ENCODE results near the gene SLC8A3. TPM values are rescaled to one million over a fixed set of nuclear protein-coding genes. Genes with fewer than 3 reads are reported as not detected.
"Not testable (repeated sequence)": the region's sequence is repeated elsewhere in the genome, so short reads cannot be mapped to it uniquely, and the experiment has no call there.

SLC8A3 gene, protein sequence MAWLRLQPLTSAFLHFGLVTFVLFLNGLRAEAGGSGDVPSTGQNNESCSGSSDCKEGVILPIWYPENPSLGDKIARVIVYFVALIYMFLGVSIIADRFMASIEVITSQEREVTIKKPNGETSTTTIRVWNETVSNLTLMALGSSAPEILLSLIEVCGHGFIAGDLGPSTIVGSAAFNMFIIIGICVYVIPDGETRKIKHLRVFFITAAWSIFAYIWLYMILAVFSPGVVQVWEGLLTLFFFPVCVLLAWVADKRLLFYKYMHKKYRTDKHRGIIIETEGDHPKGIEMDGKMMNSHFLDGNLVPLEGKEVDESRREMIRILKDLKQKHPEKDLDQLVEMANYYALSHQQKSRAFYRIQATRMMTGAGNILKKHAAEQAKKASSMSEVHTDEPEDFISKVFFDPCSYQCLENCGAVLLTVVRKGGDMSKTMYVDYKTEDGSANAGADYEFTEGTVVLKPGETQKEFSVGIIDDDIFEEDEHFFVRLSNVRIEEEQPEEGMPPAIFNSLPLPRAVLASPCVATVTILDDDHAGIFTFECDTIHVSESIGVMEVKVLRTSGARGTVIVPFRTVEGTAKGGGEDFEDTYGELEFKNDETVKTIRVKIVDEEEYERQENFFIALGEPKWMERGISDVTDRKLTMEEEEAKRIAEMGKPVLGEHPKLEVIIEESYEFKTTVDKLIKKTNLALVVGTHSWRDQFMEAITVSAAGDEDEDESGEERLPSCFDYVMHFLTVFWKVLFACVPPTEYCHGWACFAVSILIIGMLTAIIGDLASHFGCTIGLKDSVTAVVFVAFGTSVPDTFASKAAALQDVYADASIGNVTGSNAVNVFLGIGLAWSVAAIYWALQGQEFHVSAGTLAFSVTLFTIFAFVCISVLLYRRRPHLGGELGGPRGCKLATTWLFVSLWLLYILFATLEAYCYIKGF
- 0.08 TPM in 1 of 2 replicates, not detected in the other for total RNA-seq

DNA sequence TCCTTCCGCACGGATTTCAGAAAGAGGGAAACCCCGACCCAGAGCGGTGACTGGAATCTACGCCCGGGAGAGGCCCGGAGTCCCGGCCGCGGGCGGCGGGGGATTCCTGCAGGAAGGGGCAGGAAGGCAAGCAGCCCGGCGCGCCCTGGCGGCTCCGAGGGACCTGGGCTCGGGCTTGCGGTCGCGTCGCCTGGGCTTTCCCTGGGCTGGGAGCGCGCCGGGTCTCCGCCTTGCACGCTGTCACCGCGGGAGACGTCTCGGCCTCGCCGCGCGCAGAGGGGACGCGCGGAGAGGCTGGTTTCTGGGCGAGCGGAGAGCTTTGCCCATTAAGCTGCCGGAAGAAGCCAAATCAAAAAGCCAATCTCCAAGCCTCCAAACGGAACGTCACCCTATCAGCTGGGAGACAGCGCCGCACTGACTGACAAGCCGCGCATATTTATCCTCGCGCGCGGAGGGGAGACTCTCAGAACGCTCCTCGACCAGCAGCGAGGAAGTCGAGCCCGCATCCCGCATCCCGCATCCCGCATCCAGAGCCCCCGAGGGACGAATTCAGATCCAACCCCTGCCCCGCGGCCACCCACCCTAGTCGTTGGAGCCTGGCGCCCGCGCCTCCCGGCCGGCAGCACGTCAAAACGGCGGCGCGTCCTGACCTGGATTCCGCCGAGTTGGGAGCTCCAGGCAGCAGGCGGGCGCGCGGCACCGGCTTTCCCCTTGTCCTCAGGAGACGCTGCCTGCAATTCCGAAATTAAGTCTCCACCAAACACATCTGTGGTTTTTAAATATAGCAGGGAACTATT, at the start of gene SLC8A3:
TSS of gene SLC8A3 (minus strand) at position 293 of the 797 bp plus-strand sequence. CDS start 20,529 bp downstream, outside the sequence.
- no peaks in the 10 kb centered on the region for H3K36me3 ChIP-seq (ENCODE audit: control insufficient read depth, insufficient read depth, low read length)
- peaks cover 15% of the 10 kb centered on the region for H3K27me3 ChIP-seq (ENCODE audit: control insufficient read depth, insufficient read depth, low read length)
- peak within 1 kb of the TSS; percentile 48 for H3K4me3 ChIP-seq (ENCODE audit: low read depth, low read length)
- DNase-seq (ENCODE audit: low read depth): peak; percentile 14
- TF ChIP-seq, protein P1, sequence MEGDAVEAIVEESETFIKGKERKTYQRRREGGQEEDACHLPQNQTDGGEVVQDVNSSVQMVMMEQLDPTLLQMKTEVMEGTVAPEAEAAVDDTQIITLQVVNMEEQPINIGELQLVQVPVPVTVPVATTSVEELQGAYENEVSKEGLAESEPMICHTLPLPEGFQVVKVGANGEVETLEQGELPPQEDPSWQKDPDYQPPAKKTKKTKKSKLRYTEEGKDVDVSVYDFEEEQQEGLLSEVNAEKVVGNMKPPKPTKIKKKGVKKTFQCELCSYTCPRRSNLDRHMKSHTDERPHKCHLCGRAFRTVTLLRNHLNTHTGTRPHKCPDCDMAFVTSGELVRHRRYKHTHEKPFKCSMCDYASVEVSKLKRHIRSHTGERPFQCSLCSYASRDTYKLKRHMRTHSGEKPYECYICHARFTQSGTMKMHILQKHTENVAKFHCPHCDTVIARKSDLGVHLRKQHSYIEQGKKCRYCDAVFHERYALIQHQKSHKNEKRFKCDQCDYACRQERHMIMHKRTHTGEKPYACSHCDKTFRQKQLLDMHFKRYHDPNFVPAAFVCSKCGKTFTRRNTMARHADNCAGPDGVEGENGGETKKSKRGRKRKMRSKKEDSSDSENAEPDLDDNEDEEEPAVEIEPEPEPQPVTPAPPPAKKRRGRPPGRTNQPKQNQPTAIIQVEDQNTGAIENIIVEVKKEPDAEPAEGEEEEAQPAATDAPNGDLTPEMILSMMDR (IDR thresholded peaks at IDR 0.05; ENCODE audit: insufficient read depth, low read length, poor library complexity, severe bottlenecking): no peak

DNA sequence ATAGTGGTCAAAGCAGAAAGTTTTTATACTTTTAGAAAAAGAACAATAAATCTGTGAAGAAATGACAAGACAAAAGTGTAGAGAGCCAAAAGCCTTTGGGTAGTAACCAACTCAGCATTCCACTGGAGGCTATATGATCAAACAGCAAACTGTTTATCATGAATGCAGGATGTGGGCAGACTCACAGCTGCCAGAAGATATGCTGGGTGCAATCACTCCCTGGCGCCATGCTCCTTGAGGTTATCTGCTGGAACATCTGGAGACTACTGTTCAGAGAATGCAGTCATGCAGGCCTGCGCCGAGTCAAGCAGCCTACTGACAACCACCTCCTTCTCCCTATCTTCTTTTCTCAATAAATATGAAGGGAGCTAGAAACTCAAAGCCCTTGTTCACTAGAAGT, 49.0 kb upstream of the SLC8A3 start:
- H3K36me3 ChIP-seq (ENCODE audit: control insufficient read depth, insufficient read depth, low read length): no peaks in the 10 kb centered on the region
- TF ChIP-seq, protein P1 (IDR thresholded peaks at IDR 0.05; ENCODE audit: insufficient read depth, low read length, poor library complexity, severe bottlenecking): no peak
- no peak overlapping the region for H3K4me3 ChIP-seq (ENCODE audit: low read depth, low read length)
- no peaks in the 10 kb centered on the region for H3K27me3 ChIP-seq (ENCODE audit: control insufficient read depth, insufficient read depth, low read length)
- DNase-seq (ENCODE audit: low read depth): no peak

DNA sequence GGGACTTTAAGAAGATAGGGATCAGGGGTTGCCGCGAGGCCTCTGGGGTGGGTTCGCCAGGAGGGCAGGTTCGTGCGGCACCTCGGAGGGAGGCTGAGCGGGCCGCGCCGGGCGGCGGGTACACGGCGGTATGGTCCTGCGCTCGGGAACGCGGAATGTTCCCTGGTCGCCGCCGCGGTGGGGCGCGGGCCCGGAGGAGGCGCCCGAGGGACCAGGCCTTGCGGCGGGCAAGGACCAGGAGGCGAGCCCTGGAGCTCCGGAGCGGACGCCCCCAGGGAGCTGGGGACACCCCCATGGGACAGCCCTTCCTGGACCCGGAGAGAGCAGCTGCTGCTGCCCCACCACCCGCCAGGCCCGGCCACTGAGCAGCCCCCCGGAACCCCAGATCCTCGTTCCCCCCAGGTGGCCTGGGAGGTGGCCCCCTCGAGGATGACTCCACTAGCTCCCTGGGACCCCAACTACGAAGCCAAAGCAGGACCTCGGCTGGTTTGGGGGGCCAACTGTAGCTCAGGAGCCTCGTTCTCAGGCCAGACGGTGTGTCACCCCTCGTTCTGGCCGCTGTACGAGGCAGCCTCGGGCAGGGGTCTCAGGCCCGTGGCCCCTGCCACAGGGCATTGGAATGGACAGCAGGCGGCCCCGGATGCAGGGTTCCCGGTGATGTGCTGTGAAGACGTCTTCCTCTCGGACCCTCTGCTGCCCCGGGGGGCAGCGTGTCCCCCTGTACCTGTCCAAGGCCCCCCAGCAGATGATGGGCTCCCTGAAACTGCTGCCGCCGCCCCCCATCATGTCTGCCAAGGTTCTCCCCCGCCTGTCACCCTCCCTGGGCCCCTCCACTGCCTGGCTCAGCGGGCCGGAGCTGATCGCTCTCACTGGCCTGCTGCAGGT, 45.6 kb upstream of the SLC8A3 start:
- DNase-seq (ENCODE audit: low read depth): no peak
- Histone ChIP-seq H3K27me3 (ENCODE audit: control insufficient read depth, insufficient read depth, low read length) (no peaks in the 10 kb centered on the region), H3K36me3 (ENCODE audit: control insufficient read depth, insufficient read depth, low read length) (no peaks in the 10 kb centered on the region), H3K4me3 (ENCODE audit: low read depth, low read length) (no peak overlapping the region)
- TF ChIP-seq, protein P1 (IDR thresholded peaks at IDR 0.05; ENCODE audit: insufficient read depth, low read length, poor library complexity, severe bottlenecking): no peak

DNA sequence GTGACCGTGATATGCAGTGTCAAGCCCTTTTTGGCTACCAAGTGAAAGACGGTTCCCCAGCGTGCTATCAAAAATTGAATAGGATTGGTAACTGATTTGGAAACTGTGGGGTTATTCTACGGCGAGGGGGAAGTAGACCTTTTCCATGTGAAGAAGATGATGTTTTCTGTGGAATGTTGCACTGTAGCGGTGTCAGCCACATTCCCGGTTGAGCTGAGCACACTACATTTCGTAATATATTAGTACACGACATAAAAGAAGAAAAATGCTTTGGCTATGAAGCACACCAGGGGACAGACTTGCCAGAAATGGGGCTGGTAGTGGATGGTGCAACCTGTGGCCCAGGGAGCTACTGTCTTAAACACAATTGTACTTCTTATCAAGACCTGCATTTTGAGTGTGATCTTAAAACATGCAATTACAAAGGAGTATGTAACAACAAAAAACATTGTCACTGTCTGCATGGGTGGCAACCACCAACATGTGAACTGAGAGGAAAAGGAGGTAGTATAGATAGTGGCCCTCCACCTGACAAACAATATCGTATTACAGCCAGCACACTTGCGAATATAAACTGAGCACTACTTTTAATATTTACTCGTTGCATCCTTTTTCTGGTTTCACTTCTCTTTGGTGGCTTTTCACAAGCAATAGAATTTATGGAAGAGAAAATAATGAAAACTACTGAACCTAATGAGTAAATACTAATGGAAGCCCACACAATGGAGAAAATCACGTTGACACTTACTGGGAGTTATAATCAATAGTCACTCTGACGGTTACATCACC, 43.2 kb upstream of the SLC8A3 start:
- DNase-seq (ENCODE audit: low read depth); H3K27me3 ChIP-seq (ENCODE audit: control insufficient read depth, insufficient read depth, low read length); H3K36me3 ChIP-seq (ENCODE audit: control insufficient read depth, insufficient read depth, low read length); H3K4me3 ChIP-seq (ENCODE audit: low read depth, low read length): not testable (repeated sequence)

DNA sequence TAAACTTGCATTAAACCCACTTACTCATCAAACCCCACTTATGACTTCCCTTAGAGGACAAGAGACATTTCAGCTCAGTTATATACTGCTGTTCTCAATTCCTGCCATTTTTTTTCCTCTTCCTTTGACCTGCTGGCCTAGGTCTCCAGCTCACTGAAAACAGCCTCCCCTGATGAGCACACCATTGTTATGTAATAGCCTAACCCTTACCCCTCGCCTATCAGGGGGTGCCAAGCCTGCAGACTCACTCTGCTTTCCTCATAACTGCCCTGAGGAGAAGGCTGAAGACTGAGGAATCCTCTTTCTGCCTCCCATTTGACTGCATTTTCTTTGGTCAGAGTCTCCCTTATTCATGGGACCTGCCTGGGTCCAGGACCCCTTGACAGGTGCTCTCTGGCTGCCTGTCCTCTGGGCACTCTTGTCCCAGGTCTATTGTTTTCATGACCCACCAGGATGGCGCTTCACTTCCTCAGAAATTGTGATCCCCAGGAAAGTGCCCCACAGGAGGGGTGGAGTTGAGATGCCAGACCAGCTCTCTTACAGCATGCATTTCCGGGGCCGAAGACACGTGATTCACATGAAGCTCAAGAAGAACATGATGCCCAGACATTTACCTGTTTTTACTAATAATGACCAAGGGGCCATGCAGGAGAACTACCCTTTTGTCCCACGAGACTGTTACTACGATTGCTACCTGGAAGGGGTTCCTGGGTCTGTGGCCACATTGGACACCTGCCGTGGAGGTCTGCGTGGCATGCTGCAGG, 41.3 kb upstream of the SLC8A3 start:
- H3K27me3 ChIP-seq (ENCODE audit: control insufficient read depth, insufficient read depth, low read length); H3K4me3 ChIP-seq (ENCODE audit: low read depth, low read length); H3K36me3 ChIP-seq (ENCODE audit: control insufficient read depth, insufficient read depth, low read length); DNase-seq (ENCODE audit: low read depth): not testable (repeated sequence)
